ENCODE data around the gene EVX1. TPM values are rescaled to one million over a fixed set of nuclear protein-coding genes. Genes with fewer than 3 reads are reported as not detected.

The EVX1 gene
- total RNA-seq, 2 experiments from 2014 or later: not detected

GRCh38 chr7:27251652-27252590 lies 9.3 kb downstream of the EVX1 start:
- H3K27me3 Mint-ChIP-seq: peaks cover 81% of the 10 kb centered on the region
- ATAC-seq: no peak

DNA sequence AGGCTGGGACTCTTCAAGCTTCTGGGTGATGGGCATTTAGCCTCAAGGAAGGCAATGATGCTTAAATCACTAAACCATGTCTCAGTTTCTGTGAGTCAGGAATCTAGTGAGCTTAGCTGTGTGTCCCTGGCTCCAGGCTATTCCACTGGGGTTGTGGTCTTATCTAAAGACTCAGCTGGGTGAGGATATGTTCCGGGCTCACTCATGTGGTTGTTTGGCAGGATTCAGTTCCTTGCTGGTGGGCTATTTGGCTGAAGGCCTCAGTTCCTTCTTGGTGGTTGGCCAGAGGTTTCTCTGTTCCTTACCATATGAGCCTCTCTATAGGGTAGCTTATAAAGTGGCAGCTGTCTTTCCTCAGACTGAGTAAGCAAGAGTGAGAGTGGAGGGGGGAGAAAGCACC lies 12.0 kb downstream of the EVX1 start:
- peaks cover 61% of the 10 kb centered on the region for H3K27me3 Mint-ChIP-seq

More at GRCh38 chr7:27251652-27252590, 9.3 kb downstream of the EVX1 start:
- H3K9me3 Mint-ChIP-seq (ENCODE audit: low read depth): no peaks in the 10 kb centered on the region
- H3K4me3 Mint-ChIP-seq: no peak overlapping the region
- no peak for DNase-seq
- H3K4me1 Mint-ChIP-seq: peaks cover 3% of the 10 kb centered on the region
- CTCF ChIA-PET: interaction anchor here (0.9 kb wide), 1 partner anchor 12 kb away, joined by 3 read pairs; no protein-coding TSS in a partner anchor
- H3K27ac Mint-ChIP-seq: no peak overlapping the region
- H3K36me3 Mint-ChIP-seq: no peaks in the 10 kb centered on the region

GRCh38 chr7:27260211-27260610 lies 17.6 kb downstream of the EVX1 start:
- H3K9me3 Mint-ChIP-seq (ENCODE audit: low read depth): no peaks in the 10 kb centered on the region
- ATAC-seq: no peak
- peaks cover 23% of the 10 kb centered on the region for H3K27me3 Mint-ChIP-seq
- CTCF ChIA-PET: no interaction called here
- no peak overlapping the region for H3K27ac Mint-ChIP-seq
- no peaks in the 10 kb centered on the region for H3K4me1 Mint-ChIP-seq
- H3K4me3 Mint-ChIP-seq: no peak overlapping the region
- H3K36me3 Mint-ChIP-seq: no peaks in the 10 kb centered on the region
- DNase-seq: no peak

More for the DNA sequence above, 12.0 kb downstream of the EVX1 start:
- Mint-ChIP-seq H3K4me1 (peaks cover 3% of the 10 kb centered on the region), H3K27ac (no peak overlapping the region), H3K9me3 (ENCODE audit: low read depth) (no peaks in the 10 kb centered on the region), H3K4me3 (no peak overlapping the region), H3K36me3 (no peaks in the 10 kb centered on the region)
- ATAC-seq: no peak
- CTCF ChIA-PET: interaction anchor here (0.6 to 0.8 kb wide), 2 partner anchors 9 to 59 kb away, joined by 3 to 4 read pairs; no protein-coding TSS in a partner anchor
- DNase-seq: no peak

DNA sequence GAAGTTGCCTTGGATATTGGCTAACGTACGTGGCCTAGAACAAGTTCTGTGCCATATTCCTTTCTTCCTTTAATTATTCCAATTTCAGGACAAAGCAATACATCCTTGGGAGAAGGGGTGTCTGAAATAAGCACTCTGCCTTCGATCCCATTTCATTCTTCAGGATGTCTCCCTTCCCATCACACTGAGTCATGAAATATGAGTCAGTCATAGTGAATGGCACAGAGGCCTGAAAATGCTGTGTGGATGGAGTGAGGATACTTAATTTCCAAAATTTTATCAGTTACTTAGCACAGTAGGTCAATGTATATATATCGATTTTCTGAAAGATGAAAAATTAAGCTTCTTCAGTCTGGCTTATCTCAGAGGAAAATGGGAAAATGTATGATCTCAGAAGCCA lies 19.5 kb downstream of the EVX1 start:
- no peak overlapping the region for H3K4me3 Mint-ChIP-seq
- CTCF ChIA-PET: interaction anchor here (0.8 kb wide), 1 partner anchor 659 kb away, joined by 3 read pairs; no protein-coding TSS in a partner anchor
- H3K9me3 Mint-ChIP-seq (ENCODE audit: low read depth): no peaks in the 10 kb centered on the region
- no peaks in the 10 kb centered on the region for H3K4me1 Mint-ChIP-seq
- ATAC-seq: no peak
- H3K27ac Mint-ChIP-seq: no peak overlapping the region
- no peak for DNase-seq
- H3K27me3 Mint-ChIP-seq: peaks cover 22% of the 10 kb centered on the region
- no peaks in the 10 kb centered on the region for H3K36me3 Mint-ChIP-seq

DNA sequence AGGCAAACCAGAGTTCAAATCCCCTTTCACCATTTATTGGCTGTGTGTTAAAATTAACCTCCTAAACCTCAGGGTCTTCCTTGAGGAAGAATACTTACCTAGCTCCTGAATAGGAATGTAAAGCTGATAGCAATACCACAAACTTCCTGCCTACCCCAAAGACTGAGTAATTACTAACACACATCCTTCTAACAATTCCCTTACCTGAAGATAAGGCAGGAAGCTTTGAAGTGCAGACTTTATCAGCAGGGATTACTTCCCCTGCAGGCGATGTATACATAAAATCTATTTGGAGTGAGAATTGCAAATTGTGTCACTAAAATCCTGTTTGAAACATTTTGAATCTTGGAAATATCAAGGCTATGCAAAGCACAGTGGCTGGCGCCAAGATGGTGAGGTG lies 21.2 kb downstream of the EVX1 start:
- peaks cover 15% of the 10 kb centered on the region for H3K27me3 Mint-ChIP-seq
- no peaks in the 10 kb centered on the region for H3K9me3 Mint-ChIP-seq (ENCODE audit: low read depth)
- ATAC-seq: no peak
- no peaks in the 10 kb centered on the region for H3K4me1 Mint-ChIP-seq
- no peaks in the 10 kb centered on the region for H3K36me3 Mint-ChIP-seq
- H3K4me3 Mint-ChIP-seq: no peak overlapping the region
- no peak overlapping the region for H3K27ac Mint-ChIP-seq
- DNase-seq: no peak
- CTCF ChIA-PET: interaction anchor here (1.2 kb wide), 1 partner anchor 9 kb away, joined by 4 read pairs; no protein-coding TSS in a partner anchor

DNA sequence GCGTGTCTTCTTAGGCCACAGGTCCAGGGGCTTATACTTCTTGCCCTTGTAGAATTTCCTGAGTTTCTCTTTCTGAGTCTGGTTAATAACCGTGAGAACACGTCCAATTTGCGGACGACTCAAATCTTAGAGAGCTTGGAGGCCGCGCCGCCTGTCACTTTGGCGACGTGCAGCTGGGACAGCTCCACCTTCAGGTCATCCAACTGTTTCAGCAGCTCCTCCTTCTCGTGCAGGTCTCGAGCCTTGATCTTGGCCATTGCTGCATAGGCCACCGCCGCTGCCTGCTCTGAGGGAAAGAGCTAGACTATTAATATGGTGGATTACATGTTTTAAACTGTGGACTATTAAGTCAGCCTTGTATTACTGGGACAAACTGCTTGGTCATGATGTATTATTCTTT lies 26.9 kb downstream of the EVX1 start:
- no peaks in the 10 kb centered on the region for H3K36me3 Mint-ChIP-seq
- no peaks in the 10 kb centered on the region for H3K4me1 Mint-ChIP-seq
- peaks cover 6% of the 10 kb centered on the region for H3K27me3 Mint-ChIP-seq
- CTCF ChIA-PET: interaction anchor here (1.1 kb wide), 1 partner anchor 34 kb away, joined by 4 read pairs; no protein-coding TSS in a partner anchor
- no peak overlapping the region for H3K27ac Mint-ChIP-seq
- ATAC-seq: no peak
- no peak for DNase-seq
- no peak overlapping the region for H3K4me3 Mint-ChIP-seq
- peaks cover 3% of the 10 kb centered on the region for H3K9me3 Mint-ChIP-seq (ENCODE audit: low read depth)

DNA sequence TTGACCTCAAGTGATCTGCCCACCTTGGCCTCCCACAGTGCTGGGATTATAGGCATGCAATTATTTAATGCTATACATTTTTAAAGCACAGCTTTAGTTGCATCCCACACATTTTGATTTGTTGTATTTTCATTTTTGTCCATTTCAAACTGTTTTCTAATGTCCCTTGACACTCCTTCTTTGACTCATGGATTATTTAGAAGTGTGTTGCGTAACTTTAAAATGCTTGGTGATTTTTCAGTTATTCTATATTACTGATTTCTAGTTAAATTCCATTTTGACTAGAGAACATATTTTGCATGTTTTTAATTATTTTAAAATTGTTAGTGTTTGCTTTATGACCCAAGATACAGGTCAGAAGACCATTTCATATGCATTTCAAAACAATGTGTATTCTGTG lies 28.8 kb downstream of the EVX1 start:
- H3K4me3 Mint-ChIP-seq: no peak overlapping the region
- H3K4me1 Mint-ChIP-seq: no peaks in the 10 kb centered on the region
- H3K27ac Mint-ChIP-seq: no peak overlapping the region
- peaks cover 4% of the 10 kb centered on the region for H3K9me3 Mint-ChIP-seq (ENCODE audit: low read depth)
- DNase-seq (no peak), ATAC-seq (no peak)
- CTCF ChIA-PET: no interaction called here
- peaks cover 2% of the 10 kb centered on the region for H3K27me3 Mint-ChIP-seq
- no peaks in the 10 kb centered on the region for H3K36me3 Mint-ChIP-seq

- DNase-seq (no peak), ATAC-seq (no peak)
- H3K4me3 Mint-ChIP-seq: no peak overlapping the region
- CTCF ChIA-PET: no interaction called here
- H3K36me3 Mint-ChIP-seq: no peaks in the 10 kb centered on the region
- no peaks in the 10 kb centered on the region for H3K4me1 Mint-ChIP-seq
- H3K9me3 Mint-ChIP-seq (ENCODE audit: low read depth): peaks cover 2% of the 10 kb centered on the region
- no peak overlapping the region for H3K27ac Mint-ChIP-seq
- no peaks in the 10 kb centered on the region for H3K27me3 Mint-ChIP-seq
Measured at GRCh38 chr7:27277628-27278027, 35.0 kb downstream of the EVX1 start.

DNA sequence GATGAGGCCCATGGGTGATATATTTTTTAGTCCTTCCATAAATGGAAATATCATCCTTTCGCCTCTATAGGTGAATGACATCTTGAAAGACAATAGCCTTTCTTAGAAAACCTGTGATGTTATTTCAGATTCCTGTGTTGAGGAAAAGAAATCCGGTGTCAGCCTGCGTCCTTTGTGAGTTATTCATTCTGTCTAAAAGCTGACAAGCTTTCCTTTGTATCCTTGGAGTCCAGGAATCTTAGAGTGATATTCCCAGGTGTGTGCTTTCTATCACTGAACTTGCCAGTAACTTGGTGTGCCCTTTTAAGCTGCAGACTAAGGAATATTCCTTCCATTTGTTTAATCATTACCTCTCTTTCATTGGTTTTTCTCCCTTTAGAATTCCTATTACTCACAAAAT lies 41.0 kb downstream of the EVX1 start:
- Mint-ChIP-seq H3K27ac (no peak overlapping the region), H3K4me3 (no peak overlapping the region), H3K27me3 (peaks cover 14% of the 10 kb centered on the region), H3K4me1 (no peaks in the 10 kb centered on the region), H3K36me3 (no peaks in the 10 kb centered on the region), H3K9me3 (ENCODE audit: low read depth) (no peaks in the 10 kb centered on the region)
- ATAC-seq (no peak), DNase-seq (no peak)
- CTCF ChIA-PET: no interaction called here

DNA sequence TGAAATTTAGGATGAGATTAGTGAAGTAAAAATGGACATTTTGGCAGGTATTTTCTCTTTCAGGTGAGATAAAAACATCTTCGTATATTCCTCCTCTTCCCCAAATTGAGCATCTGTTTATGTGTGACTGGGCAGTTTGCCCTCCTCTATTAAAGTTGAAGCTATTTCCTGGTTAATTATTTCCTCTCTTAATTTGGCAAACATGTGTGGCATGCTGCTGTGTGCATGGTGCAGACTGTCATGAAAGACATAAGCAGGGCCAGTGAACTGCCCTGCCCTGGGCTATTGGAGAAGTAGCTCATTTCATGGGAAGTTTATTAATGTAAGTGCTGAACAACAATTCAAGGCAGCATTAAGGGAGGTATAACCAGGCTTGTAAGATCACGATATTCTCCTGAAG lies 52.6 kb downstream of the EVX1 start:
- no peaks in the 10 kb centered on the region for H3K36me3 Mint-ChIP-seq
- H3K4me3 Mint-ChIP-seq: no peak overlapping the region
- CTCF ChIA-PET: no interaction called here
- peaks cover 4% of the 10 kb centered on the region for H3K27me3 Mint-ChIP-seq
- no peak overlapping the region for H3K27ac Mint-ChIP-seq
- H3K9me3 Mint-ChIP-seq (ENCODE audit: low read depth): peaks cover 2% of the 10 kb centered on the region
- no peak for DNase-seq
- no peak for ATAC-seq
- peaks cover 3% of the 10 kb centered on the region for H3K4me1 Mint-ChIP-seq

GRCh38 chr7:27297356-27297755 lies 54.8 kb downstream of the EVX1 start:
- DNase-seq: no peak
- CTCF ChIA-PET: no interaction called here

More at GRCh38 chr7:27297356-27297755, 54.8 kb downstream of the EVX1 start:
- Mint-ChIP-seq H3K4me3 (no peak overlapping the region), H3K9me3 (ENCODE audit: low read depth) (peaks cover 2% of the 10 kb centered on the region), H3K27me3 (peaks cover 4% of the 10 kb centered on the region), H3K27ac (no peak overlapping the region), H3K4me1 (peaks cover 3% of the 10 kb centered on the region), H3K36me3 (no peaks in the 10 kb centered on the region)
- no peak for ATAC-seq

Data from activated CD8-positive, alpha-beta memory T cell treated with anti-CD3 and anti-CD28 coated beads, Interleukin-2, amount 10 ng/mL, durations not matched to agents 7 days and 5 days (primary cell).